Kidney epithelial cell (primary cell): Measurements from ENCODE around the gene INCA1. TPM values are rescaled to one million over a fixed set of nuclear protein-coding genes. Genes with fewer than 3 reads are reported as not detected.

ENCODE experiments used
- DNase-seq: peaks from one replicate; pipeline ENCODE4 v3.0.0-alpha.2; 2010; ENCODE audit warnings: low read depth
- H3K27me3 ChIP-seq: 2 replicates; pipeline ENCODE4 v1.6.0; 2011; ENCODE audit warnings: low read length; ENCODE audit not compliant: control insufficient read depth, insufficient read depth
- H3K36me3 ChIP-seq: 2 replicates; pipeline ENCODE4 v1.5.1; 2011; ENCODE audit warnings: low read length; ENCODE audit not compliant: control insufficient read depth, insufficient read depth
- H3K4me3 ChIP-seq: 2 replicates; pipeline ENCODE4 v1.5.1; 2011; ENCODE audit warnings: low read depth, mild to moderate bottlenecking, control low read depth, low read length
- total RNA-seq: library from RNA; depleted of rRNA; stranded (reverse); fragments of >200 nt; gene quantifications from 2 replicates; pipeline ENCODE4 v1.2.3, GENCODE V29; 2015
- TF ChIP-seq, protein P1 (sequence below): IDR thresholded peaks from 2 replicates; pipeline ENCODE4 v1.5.1; 2011; ENCODE audit warnings: mild to moderate bottlenecking, moderate library complexity, low read length, control low read depth, inconsistent platforms; ENCODE audit not compliant: insufficient read depth, poor library complexity, severe bottlenecking

INCA1 gene
- total RNA-seq, 1 donor from 2014 or later: 2.2 TPM

DNA sequence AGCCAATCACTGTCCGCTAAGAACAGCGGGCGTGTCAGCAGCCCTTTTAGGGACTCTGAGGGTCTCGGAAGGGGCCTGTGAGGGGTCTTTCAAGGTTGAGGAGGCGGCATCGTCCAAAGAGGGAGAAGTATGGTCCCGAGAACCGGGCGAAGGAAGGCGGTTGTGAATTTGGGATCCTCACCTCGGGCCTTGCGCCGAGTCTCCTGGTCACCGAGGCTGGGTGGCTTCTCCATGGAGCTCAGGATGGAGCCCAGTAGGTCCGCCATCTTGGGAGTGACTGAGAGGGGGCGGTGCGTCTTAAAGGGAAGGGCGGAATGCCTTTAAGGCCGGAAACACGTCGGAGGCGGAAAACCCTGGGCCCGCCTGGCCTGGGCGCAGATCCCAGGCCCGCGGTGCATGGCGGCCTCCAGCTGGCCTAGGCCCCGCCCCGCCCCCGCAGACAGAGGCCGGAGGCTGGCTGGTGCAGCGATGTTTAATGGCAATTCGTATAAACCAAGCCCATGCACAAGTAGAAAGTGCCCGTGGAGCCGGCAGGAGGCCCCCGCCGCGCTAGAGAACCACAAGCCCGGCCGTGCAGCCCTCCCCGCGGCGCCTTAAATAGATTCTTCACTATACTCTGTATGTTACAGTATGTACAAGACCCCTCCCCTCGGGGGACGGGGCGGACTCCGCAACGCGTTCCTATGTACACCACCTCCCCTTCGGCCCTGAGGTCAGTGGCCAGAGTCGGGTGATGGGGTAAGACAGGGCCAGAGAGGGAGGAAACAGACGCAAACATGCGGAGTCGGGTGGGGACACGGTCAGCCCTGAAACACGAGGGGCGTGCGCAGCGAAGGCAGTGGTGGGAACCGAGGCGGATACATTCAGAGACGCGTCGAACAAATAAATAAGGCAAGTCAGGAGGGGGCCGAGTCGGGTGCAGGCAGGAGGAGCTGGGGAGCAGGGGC is 29.5 kb downstream of the INCA1 start, which contains the start of gene SPAG7:
SPAG7 (minus strand) TSS at position 279 of the 947 bp plus-strand sequence; CDS start at position 266, 13 bp downstream.
- Histone ChIP-seq H3K27me3 (no peaks in the 10 kb centered on the region), H3K36me3 (no peaks in the 10 kb centered on the region), H3K4me3 (peak within 1 kb of the TSS; percentile 63)
- TF ChIP-seq, protein P1, sequence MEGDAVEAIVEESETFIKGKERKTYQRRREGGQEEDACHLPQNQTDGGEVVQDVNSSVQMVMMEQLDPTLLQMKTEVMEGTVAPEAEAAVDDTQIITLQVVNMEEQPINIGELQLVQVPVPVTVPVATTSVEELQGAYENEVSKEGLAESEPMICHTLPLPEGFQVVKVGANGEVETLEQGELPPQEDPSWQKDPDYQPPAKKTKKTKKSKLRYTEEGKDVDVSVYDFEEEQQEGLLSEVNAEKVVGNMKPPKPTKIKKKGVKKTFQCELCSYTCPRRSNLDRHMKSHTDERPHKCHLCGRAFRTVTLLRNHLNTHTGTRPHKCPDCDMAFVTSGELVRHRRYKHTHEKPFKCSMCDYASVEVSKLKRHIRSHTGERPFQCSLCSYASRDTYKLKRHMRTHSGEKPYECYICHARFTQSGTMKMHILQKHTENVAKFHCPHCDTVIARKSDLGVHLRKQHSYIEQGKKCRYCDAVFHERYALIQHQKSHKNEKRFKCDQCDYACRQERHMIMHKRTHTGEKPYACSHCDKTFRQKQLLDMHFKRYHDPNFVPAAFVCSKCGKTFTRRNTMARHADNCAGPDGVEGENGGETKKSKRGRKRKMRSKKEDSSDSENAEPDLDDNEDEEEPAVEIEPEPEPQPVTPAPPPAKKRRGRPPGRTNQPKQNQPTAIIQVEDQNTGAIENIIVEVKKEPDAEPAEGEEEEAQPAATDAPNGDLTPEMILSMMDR: no peak
- DNase-seq: no peak

DNA sequence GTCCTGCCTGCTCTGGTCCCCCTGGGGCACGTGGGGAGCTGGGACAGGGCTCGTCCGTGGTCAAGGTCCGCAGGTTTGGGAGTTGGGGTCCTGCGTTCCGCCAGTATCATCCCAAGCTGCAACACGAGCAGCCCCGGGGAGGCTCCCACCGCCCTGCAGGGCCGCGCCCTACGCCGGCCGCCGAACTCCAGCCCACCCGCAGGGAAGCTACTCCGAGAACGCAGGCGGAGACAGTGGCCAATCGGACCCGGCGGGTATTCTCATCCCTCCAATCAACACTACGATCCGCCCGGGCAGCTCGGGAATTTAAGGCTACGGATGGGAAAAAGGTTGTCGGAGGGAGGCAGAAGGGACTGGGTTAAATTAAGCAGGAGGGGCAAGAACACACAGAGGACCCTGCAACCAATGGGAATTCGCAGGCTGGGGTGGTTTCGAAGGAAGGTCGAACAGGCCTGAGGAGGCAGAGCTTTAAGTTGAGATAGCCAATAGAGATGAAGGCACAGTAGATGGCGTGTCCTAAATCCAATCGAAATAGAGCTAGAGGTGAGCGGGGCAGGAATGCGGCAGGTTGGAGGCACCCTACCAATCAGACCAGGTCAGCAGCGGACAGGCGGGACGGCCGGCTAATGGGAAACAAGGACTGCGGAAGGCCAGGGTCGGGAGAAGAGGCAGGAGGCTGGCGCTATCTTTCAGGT is 30.3 kb downstream of the INCA1 start:
- H3K27me3 ChIP-seq: no peaks in the 10 kb centered on the region
- TF ChIP-seq, protein P1: no peak
- H3K36me3 ChIP-seq: no peaks in the 10 kb centered on the region
- H3K4me3 ChIP-seq: peak overlapping the region; percentile 63
- peak; percentile 97 for DNase-seq

DNA sequence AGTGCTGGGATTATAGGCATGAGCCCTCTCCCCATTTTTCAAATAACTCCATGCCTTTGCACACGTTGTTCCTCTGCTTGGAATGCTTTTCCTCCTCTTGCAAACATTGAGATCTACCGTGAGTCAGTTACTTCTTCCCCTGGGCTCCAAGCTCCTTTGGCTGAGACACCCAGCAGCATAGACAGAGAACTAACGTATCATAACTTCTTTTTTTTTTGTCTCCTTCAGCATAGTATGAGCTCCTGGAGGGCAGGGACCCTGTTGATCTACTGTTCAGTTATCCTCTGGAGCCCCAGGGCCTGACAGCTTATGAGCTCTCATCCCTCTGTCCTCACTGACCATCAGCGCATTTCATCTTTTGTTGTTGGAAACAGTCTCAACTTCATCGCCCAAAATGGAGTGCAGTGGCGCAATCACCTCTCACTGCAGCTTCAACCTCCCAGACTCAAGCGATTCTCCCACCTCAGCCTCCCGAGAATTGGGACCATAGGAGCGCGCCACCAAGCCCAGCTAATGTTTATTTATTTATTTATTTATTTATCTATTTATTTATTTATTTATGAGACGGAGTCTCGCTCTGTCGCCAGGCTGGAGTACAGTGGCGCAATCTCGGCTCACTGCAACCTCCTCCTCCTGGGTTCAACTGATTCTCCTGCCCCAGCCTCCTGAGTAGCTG is 31.9 kb downstream of the INCA1 start:
- TF ChIP-seq, protein P1: no peak
- no peaks in the 10 kb centered on the region for H3K27me3 ChIP-seq
- H3K4me3 ChIP-seq: no peak overlapping the region
- DNase-seq: no peak
- H3K36me3 ChIP-seq: no peaks in the 10 kb centered on the region

DNA sequence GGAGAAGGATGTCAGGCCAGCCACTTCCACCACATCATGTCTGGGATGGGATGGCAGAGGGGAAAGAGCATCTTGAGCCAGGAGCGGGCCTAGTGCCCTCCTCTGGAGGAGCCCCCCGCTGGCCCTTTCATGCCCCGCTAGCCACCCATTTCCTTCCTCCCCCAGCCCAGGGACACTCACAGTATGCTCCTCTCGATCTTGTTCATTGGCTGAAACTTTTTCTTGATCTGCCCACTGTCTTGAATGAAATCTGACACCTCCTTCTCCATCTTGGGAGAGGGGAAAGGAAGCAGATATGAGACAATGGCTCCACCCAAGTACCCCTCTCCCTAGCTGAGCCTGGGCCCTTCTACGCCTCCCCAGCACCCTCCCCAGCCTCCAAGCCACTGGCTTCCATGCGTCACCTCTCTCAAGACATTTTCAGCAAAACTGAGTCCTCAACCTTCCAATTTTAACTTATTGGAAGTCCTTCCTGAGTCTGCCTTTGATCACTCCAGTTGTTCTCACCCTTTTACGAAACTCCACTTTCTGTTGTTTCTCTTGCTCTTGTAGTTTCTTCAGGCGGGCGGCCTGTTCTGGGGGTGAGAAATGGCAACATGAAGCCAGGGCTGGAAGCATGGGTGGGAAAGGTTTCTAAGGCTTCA is 36.9 kb downstream of the INCA1 start:
- no peak for DNase-seq
- Histone ChIP-seq H3K4me3 (no peak overlapping the region), H3K27me3 (no peaks in the 10 kb centered on the region), H3K36me3 (peaks cover 1% of the 10 kb centered on the region)
- TF ChIP-seq, protein P1: no peak

DNA sequence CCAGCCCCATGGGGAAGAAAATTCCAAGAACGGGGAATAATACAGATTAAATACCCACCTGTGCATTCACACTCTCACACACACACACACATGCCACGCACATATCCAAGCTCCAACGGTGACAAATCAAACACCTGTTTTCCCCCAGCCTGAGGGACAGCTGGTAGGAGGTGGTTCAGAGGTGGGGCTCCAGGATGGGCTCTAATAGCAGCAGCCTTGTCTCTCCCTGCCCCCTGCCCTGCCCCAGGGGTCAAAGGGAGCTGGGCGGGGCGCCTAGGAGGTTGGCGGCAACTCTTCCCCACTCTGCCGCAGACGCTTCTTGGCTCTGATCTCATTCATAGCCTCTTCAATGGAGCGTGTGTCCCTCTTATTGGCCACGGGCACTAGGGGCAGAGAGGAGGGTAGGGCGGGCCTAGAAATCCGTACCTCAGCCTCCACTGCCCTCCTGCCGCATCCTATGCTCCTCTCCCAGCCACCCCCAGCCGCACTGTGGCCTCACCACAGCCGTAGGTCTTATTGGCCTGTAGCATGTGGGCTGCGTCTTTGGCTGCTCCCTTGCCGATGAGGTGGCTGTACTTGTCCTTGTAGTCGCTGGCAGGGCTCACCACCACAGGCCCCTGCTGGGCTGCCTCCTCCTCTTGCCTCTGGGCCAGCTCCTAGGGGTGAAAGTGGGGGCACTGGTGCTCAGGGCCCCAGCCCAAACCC is 37.9 kb downstream of the INCA1 start:
- no peak overlapping the region for H3K4me3 ChIP-seq
- H3K27me3 ChIP-seq: no peaks in the 10 kb centered on the region
- H3K36me3 ChIP-seq: peaks cover 1% of the 10 kb centered on the region
- TF ChIP-seq, protein P1: no peak
- DNase-seq: no peak
